ENCODE results near the gene GREM2. TPM values are rescaled to one million over a fixed set of nuclear protein-coding genes. Genes with fewer than 3 reads are reported as not detected.
A peak's percentile ranks its signal among the peaks of the same experiment; 100 is the strongest.

GREM2 gene
- total RNA-seq, 1 donor from 2014 or later, result not detected

- DNase-seq (ENCODE audit: low read depth), result peak; percentile 59
These were observed 112.9 kb downstream of the GREM2 start for GRCh38 chr1:240499012-240499411.

- no peak for DNase-seq (ENCODE audit: low read depth)
These were observed 113.6 kb downstream of the GREM2 start for GRCh38 chr1:240498335-240498734.

- DNase-seq (ENCODE audit: low read depth), result no peak
These were observed 114.0 kb downstream of the GREM2 start for GRCh38 chr1:240497908-240498307.

- DNase-seq (ENCODE audit: low read depth), result peak; percentile 12
These were observed 115.0 kb downstream of the GREM2 start for GRCh38 chr1:240496941-240497340.

GRCh38 chr1:240496356-240496755 lies 115.6 kb downstream of the GREM2 start:
- DNase-seq (ENCODE audit: low read depth), result no peak

- DNase-seq (ENCODE audit: low read depth), result no peak
These were observed 116.4 kb downstream of the GREM2 start for GRCh38 chr1:240495601-240496000.

GRCh38 chr1:240492832-240493440 lies 119.0 kb downstream of the GREM2 start:
- DNase-seq (ENCODE audit: low read depth), result peak; percentile 22

- no peak for DNase-seq (ENCODE audit: low read depth)
These were observed 120.2 kb downstream of the GREM2 start for GRCh38 chr1:240491796-240492195.

GRCh38 chr1:240491156-240491555 lies 120.8 kb downstream of the GREM2 start:
- peak; percentile 43 for DNase-seq (ENCODE audit: low read depth)

GRCh38 chr1:240487493-240487892 lies 124.5 kb downstream of the GREM2 start:
- DNase-seq (ENCODE audit: low read depth), result no peak

- DNase-seq (ENCODE audit: low read depth), result peak; percentile 17
These were observed 125.3 kb downstream of the GREM2 start for GRCh38 chr1:240486611-240487010.

- DNase-seq (ENCODE audit: low read depth), result no peak
These were observed 127.0 kb downstream of the GREM2 start for GRCh38 chr1:240484804-240485443.

- DNase-seq (ENCODE audit: low read depth), result no peak
These were observed 133.4 kb downstream of the GREM2 start for GRCh38 chr1:240478536-240478935.

GRCh38 chr1:240475832-240476231 lies 136.1 kb downstream of the GREM2 start:
- no peak for DNase-seq (ENCODE audit: low read depth)

GRCh38 chr1:240474133-240474614 lies 137.8 kb downstream of the GREM2 start:
- DNase-seq (ENCODE audit: low read depth), result peak; percentile 69

- DNase-seq (ENCODE audit: low read depth), result no peak
These were observed 143.3 kb downstream of the GREM2 start for GRCh38 chr1:240468656-240469055.

GRCh38 chr1:240467895-240468294 lies 144.1 kb downstream of the GREM2 start:
- no peak for DNase-seq (ENCODE audit: low read depth)

GRCh38 chr1:240466509-240466908 lies 145.4 kb downstream of the GREM2 start:
- DNase-seq (ENCODE audit: low read depth), result no peak

GRCh38 chr1:240465531-240465940 lies 146.4 kb downstream of the GREM2 start:
- no peak for DNase-seq (ENCODE audit: low read depth)

- no peak for DNase-seq (ENCODE audit: low read depth)
These were observed 147.9 kb downstream of the GREM2 start for GRCh38 chr1:240464099-240464498.

GRCh38 chr1:240462766-240463395 lies 149.1 kb downstream of the GREM2 start:
- no peak for DNase-seq (ENCODE audit: low read depth)

GRCh38 chr1:240462277-240462676 lies 149.7 kb downstream of the GREM2 start:
- DNase-seq (ENCODE audit: low read depth), result no peak

GRCh38 chr1:240457203-240457602 lies 154.8 kb downstream of the GREM2 start:
- no peak for DNase-seq (ENCODE audit: low read depth)
